GM19025 (cell line): ENCODE measurements around the gene HOXC11.

Source experiments
- ATAC-seq: cut with Tn5 transposase; IDR thresholded peaks from one replicate; pipeline ENCODE4 v1.9.1; 2021; ENCODE audit warnings: mild to moderate bottlenecking, low read depth, moderate library complexity; ENCODE audit not compliant: unreplicated experiment

HOXC11 gene

GRCh38 chr12:53983568-53983949 lies 10.6 kb downstream of the HOXC11 start:
- no peak for ATAC-seq

GRCh38 chr12:53983950-53984572 lies 11.1 kb downstream of the HOXC11 start:
- ATAC-seq: no peak

- ATAC-seq: peak; percentile 61
Observed at GRCh38 chr12:53984901-53985691, 12.2 kb downstream of the HOXC11 start, which contains the start of gene HOXC10. TSS of gene HOXC10 (plus strand) at chr12:53985146. CDS start at chr12:53985260, 114 bp downstream.

GRCh38 chr12:53985692-53985993 lies 12.7 kb downstream of the HOXC11 start:
- ATAC-seq: no peak

GRCh38 chr12:53985994-53986685 lies 13.2 kb downstream of the HOXC11 start:
- ATAC-seq: no peak

- ATAC-seq: no peak
Observed at GRCh38 chr12:53986686-53987483, 14.0 kb downstream of the HOXC11 start.

GRCh38 chr12:53987787-53988230 lies 14.9 kb downstream of the HOXC11 start:
- ATAC-seq: no peak

- ATAC-seq: no peak
Observed at GRCh38 chr12:53988541-53989226, 15.8 kb downstream of the HOXC11 start.

- ATAC-seq: no peak
Observed at GRCh38 chr12:53989227-53990113, 16.5 kb downstream of the HOXC11 start.

- ATAC-seq: no peak
Observed at GRCh38 chr12:53990311-53991076, 17.6 kb downstream of the HOXC11 start.

GRCh38 chr12:53991077-53991460 lies 18.1 kb downstream of the HOXC11 start:
- ATAC-seq: no peak

- no peak for ATAC-seq
Observed at GRCh38 chr12:53992377-53992889, 19.5 kb downstream of the HOXC11 start.

- no peak for ATAC-seq
Observed at GRCh38 chr12:53993162-53994008, 20.5 kb downstream of the HOXC11 start.

- ATAC-seq: no peak
Observed at GRCh38 chr12:53994009-53994263, 21.0 kb downstream of the HOXC11 start.

GRCh38 chr12:53994264-53995001 lies 21.5 kb downstream of the HOXC11 start:
- no peak for ATAC-seq

- ATAC-seq: no peak
Observed at GRCh38 chr12:53995002-53995377, 22.1 kb downstream of the HOXC11 start.
